GM23248 (cell line): ENCODE data around the gene KCNK1.

Experiments used
- EZH2 ChIP-seq: fragments of 200-600 bp; sonication (generic); IDR thresholded peaks from 2 replicates; pipeline ENCODE4 v1.6.1; 2018; ENCODE audit warnings: antibody characterized with exemption, mild to moderate bottlenecking; ENCODE audit not compliant: insufficient read depth, poor library complexity, severe bottlenecking
- EZH2phosphoT487 ChIP-seq: fragments of 200-600 bp; sonication (generic); IDR thresholded peaks from 2 replicates; pipeline ENCODE4 v1.6.1; 2018; ENCODE audit warnings: antibody characterized with exemption, moderate library complexity, mild to moderate bottlenecking, low read depth; ENCODE audit not compliant: insufficient read depth

DNA sequence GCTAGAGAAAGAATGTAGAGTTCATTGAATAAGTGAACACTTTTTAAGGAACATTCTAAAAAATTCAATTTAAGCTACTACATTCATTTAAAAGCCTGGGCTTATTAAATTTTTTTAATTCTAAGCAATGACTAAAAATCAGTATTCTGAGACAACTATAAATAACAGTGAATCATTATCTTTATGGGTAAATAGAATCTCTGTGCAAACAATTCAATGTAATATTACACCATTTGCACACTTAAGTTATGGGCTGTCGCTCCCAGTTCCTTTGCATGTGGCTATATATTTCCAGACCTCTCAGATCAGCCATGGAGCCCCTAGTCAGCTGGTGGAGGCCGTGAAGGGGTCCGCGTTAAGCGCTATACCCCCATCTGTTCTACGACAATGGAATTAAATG lies 65.1 kb downstream of the KCNK1 start:
- TF ChIP-seq EZH2phosphoT487 = no peak
- TF ChIP-seq EZH2 = no peak
